Right ventricle myocardium inferior (tissue), 1 donor: ENCODE results near the gene TCHP. TPM values are rescaled to one million over a fixed set of nuclear protein-coding genes. Genes with fewer than 3 reads are reported as not detected.
A peak's percentile ranks its signal among the peaks of the same experiment; 100 is the strongest.
"Not testable (repeated sequence)": the region's sequence is repeated elsewhere in the genome, so short reads cannot be mapped to it uniquely, and the experiment has no call there.

Source experiments
- ATAC-seq: fragments of 200-7000 bp; cut with Tn5 transposase; one replicate; pipeline ENCODE4 v1.9.1; 2020; ENCODE audit warnings: mild to moderate bottlenecking, moderate library complexity
- DNase-seq: peaks from one replicate; pipeline ENCODE4 v3.0.0; 2021; ENCODE audit errors: missing footprints
- intact Hi-C: fragments of 100-400 bp; cut with DNase I; formaldehyde crosslinking; loops from one replicate; pipeline ENCODE4 v1.11.0; 2022
- total RNA-seq: library from RNA; stranded (reverse); fragmentation: NEBNext Ultra II Directional; extraction: Animal tissue kit (Norgen Biotek cat#: 25700); gene quantifications from one replicate; pipeline ENCODE4 v1.2.1, GENCODE V29; 2021
- donor health status: DM: no; HTN: yes; CAD: no; lungs with severe emphysema.

TCHP gene
- total RNA-seq, 1 donor from 2014 or later: 8.4 TPM

DNA sequence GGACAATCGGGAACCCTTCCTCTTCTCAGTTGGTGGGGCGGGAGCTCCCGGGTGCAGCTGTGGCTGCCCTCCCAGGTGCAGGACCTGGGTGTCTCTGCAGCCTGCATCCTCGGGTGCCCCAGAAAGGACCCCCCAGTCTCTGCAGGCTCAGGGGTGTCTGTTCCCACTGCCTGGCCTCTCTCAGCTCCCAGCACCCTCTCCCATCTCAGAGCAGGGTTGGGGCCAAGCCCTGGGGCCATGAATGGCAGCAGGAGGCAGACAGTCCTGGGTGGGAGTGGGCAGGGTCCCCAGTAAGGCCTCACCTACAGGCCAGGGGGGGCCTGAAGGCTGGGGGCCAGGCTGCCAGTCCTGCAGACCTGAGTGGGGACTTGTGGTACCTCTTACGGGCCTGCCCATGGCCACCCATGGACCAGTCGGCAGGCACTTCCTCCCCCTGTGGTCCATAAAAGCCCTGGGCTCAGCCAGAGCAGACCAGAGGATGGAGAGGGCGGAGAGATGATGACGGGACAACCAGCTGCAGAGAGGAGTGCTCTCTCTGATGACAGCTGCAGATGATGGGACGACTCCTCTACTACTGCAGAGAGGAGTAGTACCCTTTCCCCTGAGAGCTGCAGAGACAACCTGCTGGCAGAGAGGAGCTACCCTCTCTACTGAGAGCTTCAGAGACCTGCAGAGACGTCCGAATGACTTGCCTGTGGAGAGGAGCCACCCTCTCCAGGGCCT, 26.6 kb downstream of the TCHP start:
- no peak for ATAC-seq
- intact Hi-C loops: no loop called here
- no peak for DNase-seq

DNA sequence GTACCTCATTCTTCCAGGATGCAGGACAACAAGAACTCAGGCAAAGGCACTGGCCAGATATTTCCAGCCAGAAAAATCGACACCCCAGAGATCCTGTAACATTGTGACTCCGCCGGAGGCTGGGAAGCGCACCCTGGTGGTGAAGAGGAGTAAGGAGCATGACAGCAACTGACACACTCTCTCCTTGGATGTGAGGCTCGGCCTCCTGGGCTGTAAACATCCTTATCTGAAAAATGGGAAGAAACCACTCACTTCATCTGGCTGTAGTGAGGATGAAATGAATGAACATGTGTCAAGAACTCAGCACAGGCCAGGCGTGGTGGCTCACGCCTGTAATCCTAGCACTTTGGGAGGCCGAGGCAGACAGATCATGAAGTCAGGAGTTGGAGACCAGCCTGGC, 27.5 kb downstream of the TCHP start:
- DNase-seq (no peak), ATAC-seq (no peak)
- intact Hi-C loops: no loop called here

DNA sequence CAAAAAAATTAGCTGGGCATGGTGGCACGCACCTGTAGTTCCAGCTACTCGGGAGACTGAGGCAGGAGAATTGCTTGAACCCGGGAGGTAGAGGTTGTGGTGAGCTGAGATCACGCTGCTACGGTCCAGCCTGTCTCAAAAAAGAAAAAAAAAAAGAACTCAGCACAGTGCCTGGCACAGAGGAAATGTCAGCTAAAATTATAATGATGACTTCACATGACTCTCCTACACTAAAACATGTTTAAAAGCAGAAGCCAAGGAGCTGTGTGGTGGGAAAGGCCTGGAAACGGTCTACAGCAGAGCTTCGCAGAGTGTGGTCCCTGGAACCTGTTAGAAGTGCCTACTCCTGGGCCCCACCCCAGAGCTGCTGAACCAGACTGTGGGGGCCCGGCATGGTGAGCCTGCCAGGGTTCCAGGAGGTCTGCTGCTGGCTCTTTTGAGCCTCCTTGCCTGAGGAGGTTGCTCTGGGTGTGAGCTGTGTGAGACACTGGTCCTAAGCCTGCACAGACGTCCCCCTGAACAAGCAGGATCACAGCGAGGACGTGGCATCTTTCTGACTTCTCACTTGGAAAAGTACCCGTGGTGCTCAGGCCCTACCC, 28.1 kb downstream of the TCHP start:
- DNase-seq (no peak), ATAC-seq (no peak)
- intact Hi-C loops: no loop called here

DNA sequence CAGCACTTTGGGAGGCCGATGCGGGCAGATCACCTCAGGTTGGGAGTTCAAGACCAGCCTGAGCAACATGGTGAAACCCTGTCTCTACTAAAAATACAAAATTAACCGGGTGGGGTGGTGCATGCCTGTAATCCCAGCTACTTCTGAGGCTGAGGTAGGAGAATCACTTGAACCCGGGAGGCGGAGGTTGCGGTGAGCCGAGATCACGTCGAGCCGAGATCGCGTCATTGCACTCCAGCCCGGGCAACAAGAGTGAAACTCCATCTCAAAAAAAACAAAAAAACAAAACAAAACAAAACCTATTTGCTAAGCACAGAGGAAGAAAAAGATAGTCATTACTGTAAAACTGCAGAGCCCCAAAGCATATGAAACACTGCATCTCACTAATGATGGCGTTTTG, 29.3 kb downstream of the TCHP start:
- ATAC-seq, intact Hi-C loops, DNase-seq: not testable (repeated sequence)

DNA sequence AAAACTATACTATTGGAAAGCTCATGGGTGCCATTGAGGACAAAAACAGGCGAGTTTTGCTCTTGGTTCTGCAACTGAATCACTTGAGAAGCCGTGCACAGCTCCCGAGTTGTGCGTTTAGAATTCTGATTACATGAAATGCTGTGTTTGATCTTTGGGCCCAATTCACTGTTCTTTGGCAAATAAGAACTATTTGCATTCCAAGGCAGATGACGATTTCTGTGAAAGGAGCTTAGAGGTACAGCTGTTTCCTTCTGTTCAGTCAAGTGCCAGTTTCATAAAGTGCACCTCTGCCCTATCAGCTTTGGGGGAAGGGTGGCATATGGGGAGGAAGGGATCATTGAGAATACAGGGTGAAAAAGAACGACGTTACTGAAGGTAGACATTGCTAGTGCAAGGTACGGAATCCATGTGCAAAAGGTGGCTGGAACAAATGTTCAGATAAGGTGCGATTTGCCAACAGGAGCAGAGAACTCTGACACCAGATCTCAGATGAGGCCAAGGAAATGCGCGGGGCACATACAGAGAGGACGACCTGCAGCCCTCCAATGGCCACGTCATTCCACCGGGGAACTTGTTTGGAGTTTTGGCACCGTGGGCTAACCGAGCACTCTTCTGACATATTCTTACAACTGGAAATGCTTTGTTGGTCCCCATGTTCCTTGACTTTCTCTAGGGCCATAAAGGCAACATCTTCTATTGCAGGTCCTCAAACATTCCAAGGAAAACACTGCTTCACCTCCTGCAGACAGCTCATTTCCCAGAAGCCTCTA, 30.1 kb downstream of the TCHP start:
- ATAC-seq: no peak
- no peak for DNase-seq

DNA sequence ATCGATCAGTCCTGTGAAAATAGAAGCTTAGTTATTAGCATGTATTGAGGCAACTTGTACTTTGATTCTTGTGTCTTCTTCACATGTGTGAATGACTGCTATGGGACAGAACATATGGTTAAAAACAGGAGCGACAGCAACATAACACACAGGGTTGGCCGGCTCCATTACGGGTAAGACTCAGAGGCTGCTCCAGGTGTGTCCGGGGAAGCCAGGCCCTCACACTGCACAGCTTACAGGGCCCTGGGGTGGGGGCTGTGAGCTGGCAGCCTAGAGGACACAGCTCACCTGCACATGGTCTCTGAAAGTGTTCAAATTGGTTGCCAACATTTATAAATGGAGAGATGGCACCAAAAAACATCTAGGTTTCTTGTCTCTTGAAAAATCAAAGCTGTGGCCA, 31.1 kb downstream of the TCHP start:
- DNase-seq (no peak), ATAC-seq (no peak)
- intact Hi-C loops: no loop called here

More for the DNA sequence above, 30.1 kb downstream of the TCHP start:
- intact Hi-C loops: no loop called here

DNA sequence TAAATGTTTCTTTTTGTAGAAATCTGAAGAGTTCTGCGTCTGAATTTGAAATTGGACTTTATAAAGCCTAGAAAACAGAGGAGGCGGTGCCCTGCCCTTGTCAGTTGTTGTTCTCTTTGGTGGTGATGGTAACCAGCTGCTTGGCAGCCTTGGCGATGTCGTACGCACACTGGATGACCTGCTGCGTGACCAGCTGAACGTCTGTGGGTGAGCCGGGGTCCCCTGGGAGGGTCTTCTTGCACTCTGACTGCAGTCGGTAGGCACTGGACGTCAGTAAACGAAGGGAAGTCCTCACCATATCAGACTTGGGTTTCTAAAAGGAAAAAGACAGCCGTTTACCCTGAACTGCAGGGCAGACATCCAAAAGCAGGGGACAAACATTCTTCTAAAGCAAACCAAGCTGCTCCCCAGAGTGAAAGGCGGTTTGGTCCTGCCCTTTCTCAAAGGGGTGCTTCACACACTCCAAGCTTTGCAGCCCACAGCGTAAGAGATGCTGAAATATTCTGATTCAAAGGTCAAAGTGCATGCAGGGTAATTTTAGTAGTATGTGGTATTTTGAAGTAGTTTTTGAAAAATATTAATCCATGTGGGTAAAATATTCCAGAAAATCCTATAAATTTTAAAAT, 32.9 kb downstream of the TCHP start:
- intact Hi-C loops: no loop called here
- peak; percentile 83 for ATAC-seq
- peak; percentile 85 for DNase-seq

DNA sequence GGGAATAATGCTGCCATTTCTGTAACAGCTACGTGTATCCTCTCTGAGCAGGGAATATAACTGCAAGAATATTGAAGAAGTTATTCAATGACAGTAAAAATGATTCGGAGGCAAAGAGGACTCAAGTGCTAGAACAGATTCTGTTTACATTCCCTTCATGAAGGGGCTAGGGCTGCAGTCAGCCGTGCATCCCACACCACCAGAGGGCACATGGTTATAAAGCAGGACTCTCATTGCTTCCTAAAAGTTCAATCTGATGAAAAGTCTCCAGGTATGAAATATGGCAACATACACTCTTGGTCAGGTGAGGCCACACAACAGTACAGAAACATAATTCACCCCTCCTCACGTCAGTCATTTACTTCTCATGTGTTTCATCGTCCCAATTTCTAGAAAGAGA, 34.0 kb downstream of the TCHP start:
- no peak for ATAC-seq
- no peak for DNase-seq
- intact Hi-C loops: no loop called here

DNA sequence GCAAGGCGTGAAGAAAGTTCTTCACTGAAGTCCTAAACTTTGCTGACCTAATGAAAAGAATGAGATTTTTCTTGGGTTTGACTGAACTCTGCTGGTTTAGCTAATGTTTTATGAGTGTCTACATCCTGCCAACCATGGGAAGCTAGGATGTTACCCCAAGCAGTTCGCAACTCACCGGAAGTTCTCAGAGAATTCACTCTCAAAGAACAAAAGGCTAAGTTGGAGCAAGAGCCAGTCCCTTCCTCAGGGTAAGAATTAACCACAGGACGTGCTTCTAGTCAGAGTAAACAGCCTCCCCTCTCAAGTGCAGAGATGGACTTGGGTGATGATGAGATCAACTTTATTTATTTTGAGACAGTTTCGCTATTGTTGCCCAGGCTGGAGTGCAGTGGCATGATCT, 37.3 kb downstream of the TCHP start:
- intact Hi-C loops: no loop called here
- DNase-seq (no peak), ATAC-seq (no peak)

DNA sequence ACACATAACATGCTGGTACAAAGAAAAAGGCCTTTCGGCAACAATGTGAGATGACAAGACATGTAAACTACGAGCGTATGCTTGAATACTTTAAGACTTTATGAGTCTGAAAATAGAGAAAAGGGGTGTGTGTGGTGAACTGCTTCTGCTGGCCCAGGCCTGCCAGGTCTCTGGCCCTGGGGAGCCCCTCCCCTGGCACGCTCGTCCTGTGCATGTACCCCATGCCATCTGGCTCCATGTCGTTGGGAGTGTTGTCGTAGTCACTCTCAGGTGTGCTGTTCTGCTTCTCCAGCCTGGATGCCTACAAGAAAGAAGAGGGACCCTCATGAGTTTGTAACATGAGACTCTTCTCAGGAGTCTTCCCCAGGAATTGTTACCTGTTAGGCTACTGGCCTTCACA, 38.9 kb downstream of the TCHP start:
- intact Hi-C loops: no loop called here
- DNase-seq: no peak
- ATAC-seq: no peak

DNA sequence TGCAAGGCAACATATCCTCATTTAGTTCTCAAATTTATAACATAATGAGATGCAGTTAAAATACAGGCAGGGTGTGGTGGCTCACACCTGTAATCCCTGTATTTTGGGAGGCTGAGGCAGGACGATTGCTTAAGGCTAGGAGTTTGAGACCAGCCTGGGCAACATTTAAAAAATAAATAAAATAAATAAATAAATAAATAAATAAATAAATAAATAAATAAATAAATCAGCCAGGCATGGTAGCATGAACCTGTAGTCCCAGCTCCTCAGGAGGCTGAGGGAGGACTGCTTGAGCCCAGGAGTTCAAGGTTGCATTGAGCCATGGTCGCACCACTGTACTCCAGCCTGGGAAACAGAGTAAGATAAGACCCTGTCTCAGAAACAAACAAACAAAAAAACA, 39.4 kb downstream of the TCHP start:
- no peak for ATAC-seq
- no peak for DNase-seq
- intact Hi-C loops: no loop called here

DNA sequence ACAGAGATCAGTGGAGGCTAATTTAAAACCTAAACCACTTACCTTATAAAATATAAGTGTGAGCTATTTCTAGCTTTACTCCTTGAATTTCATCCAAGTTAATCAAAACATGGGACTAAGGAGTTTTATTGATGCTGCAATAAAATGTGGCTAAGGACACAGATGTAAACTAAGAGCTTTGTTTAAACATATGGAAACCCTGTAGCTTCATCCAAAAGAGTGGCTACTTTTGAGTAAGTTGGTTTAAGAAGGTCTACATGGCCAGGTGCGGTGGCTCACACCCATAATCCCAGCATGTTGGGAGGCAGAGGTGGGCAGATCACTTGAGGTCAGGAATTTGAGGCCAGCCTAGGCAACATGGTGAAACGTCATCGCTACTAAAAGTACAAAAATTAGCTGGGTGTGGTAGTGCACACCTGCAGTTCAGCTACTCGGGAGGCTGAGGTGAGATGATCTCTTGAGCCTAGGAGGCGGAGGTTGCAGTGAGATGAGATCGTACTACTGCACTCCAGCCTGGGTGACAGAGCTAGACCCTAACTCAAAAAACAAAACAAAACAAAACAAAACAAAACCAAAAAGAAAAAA, 40.4 kb downstream of the TCHP start:
- DNase-seq: no peak
- ATAC-seq: no peak
- intact Hi-C loops: loop anchor here (10.0 kb wide), 1 partner anchor 54 kb away; the partner anchor contains the start of genes ANKRD13A and GIT2

DNA sequence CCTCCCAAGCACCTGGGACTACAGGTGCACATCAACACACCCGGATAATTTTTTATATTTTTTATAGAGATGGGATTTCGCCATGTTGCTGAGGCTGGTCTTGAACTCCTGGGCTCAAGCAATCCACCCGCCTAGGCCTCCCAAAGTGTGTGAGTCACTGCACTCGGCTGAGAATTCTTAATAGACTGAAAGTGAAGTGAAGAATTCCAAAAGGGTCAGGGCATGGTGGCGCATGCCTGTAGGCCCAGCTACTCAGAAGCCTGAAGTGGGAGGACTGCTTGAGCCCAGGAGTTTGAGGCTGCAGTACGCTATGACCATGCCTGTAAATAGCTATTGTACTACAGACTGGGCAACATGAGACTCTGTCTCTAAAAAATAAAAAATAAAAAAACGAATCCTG, 43.7 kb downstream of the TCHP start:
- intact Hi-C loops: loop anchor here (10.0 kb wide), 1 partner anchor 51 kb away; the partner anchor contains the start of genes ANKRD13A and GIT2
- DNase-seq (no peak), ATAC-seq (no peak)

DNA sequence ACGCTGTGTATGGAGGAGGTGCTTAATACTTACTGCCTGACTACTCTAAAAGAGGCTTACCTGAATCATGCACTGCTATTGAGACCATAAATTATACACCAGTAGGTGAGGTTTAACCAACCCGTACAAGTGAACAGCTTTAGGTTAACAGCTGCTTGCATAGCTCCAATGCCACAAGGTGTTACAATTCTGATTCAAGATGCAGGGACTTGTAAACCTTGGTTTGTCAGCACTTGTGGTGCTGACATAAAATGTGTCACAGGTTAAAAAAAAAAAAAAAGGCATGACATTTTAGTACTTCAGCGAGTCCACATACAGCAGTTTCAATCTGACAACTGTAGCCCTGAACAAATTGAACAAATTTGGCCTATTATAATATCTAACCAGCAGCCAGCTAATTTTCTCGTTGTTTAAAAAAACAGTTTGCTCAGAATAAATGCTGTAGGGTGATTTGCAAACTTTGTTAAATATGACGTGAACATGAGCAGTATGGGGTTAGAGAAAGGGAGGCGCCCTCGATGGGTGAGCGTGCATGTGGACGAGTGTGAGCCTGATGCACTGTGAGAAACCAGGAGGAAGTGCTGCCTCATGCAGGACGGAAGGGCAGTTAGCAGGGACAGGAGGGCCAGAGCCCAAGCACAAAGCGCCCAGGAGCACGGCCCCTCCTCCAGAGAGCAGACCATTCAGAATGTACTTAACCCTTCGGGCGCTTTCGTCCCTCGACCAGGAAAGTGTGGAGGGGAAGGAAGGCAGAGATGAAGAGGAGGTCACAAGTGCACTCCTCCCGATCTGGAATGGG, 44.7 kb downstream of the TCHP start:
- intact Hi-C loops: loop anchor here (10.0 kb wide), 1 partner anchor 50 kb away; the partner anchor contains the start of genes ANKRD13A and GIT2
- no peak for DNase-seq
- ATAC-seq: peak; percentile 60

DNA sequence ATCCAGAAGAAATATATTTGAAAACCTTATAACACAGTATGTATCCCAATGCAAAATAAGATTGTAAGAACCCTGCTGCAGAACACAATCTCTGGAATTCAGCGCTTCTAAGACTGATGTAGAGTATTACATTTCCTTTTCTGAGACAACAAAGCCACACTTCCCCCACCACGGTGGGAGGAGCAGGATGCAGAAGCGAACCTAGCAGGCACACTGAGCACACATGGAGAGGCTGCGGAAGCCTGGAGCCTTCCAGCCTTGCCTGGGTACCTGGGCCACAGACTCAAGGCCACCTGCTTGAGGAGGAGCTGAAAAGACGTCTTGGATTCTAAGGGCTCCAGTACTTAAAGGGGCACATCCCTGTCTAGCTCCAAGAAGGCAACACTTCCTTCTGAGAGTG, 46.4 kb downstream of the TCHP start:
- intact Hi-C loops: loop anchor here (10.0 kb wide), 1 partner anchor 48 kb away; the partner anchor contains the start of genes ANKRD13A and GIT2
- DNase-seq (no peak), ATAC-seq (no peak)

DNA sequence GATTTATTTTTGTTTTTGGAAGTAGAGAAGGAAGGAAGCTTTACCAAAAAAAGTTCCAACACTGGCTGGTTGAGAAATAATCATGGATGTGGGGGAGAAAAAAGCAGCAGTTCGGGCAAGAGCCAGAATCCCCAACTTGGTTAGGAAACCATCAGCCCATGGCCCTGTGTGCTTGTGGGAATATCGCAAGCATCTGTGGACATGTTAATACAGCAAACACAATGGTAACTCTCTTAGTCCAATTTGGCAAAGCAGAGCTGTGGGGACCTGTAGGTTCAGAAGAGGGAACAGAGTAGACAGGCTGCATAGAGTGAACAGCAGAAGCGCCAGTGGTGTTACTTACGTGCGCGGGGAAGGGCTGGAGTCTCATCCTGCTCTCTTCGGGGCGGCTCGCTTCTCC, 46.8 kb downstream of the TCHP start:
- ATAC-seq: no peak

DNA sequence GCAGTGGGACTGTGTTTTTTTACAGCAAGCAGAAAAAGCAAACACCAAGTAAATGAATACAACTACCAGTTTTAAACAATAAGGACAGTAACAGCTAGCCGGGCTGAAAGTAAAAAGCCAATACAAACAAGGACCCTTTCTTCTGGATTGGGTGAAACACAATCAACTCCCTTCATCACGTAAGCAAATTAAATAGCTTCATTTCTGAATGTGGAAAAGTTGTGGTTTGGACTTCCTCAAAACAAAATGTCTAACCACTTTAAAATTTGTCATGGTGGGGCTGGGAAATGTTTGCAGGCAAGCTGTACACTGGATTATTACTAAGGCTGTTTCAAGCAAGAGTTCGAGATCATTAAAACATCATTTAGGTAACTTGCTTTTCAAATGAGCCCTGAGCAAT, 47.4 kb downstream of the TCHP start:
- ATAC-seq (no peak), DNase-seq (no peak)
- intact Hi-C loops: loop anchor here (10.0 kb wide), 1 partner anchor 47 kb away; the partner anchor contains the start of genes ANKRD13A and GIT2

More for the DNA sequence above, 46.8 kb downstream of the TCHP start:
- DNase-seq: no peak
- intact Hi-C loops: loop anchor here (10.0 kb wide), 1 partner anchor 48 kb away; the partner anchor contains the start of genes ANKRD13A and GIT2

DNA sequence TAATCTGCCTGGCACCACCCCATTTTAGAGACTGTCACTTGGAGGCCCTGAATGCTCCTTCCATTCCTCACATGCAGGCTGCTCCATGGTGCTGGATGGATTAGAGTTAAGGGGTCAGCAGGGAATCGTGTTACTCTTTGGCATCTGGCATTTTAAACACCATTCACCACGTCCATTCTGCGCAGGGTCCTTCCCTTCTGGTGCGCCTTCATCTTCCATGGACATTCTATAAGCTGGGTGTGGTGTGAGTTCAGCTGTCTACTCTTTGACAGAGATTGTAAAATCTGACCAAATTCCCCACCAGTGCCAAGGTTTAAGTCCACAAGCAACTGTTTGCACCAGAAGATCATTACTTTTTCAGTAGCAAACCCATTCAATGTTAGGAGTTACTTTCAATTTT, 48.3 kb downstream of the TCHP start:
- intact Hi-C loops: loop anchor here (10.0 kb wide), 1 partner anchor 46 kb away; the partner anchor contains the start of genes ANKRD13A and GIT2
- ATAC-seq (no peak), DNase-seq (no peak)
